ENCODE results near the gene SAP30L. TPM values are rescaled to one million over a fixed set of nuclear protein-coding genes. Genes with fewer than 3 reads are reported as not detected.

Gene SAP30L
- total and polyA plus RNA-seq, 2 of the 13 experiments (the other 11 are each of a cell fraction or from before 2014, with no cell fraction given): 27.9 to 37.2 TPM

DNA sequence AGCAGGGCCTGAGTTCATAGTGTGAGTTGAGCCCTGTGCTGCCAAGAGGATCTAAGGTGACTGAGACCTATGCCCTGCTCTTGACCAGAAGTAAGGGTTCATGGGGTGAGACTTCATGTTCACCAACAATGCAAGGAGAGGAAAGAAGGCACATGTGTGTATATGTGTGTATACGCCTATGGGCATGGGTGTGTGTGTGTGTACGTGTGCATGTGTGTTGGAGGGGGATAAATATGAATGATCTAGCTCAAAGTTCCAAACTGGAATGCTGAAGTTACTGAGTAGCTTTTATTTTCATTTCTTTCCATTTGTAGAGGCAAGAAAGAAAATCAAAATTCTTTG is 57.9 kb downstream of the SAP30L start:
- no peak overlapping the region for H3K4me2 ChIP-seq (ENCODE audit: low read depth, low read length)
- no peaks in the 10 kb centered on the region for H3K4me1 ChIP-seq (ENCODE audit: insufficient read depth, low read length)
- no peak overlapping the region for H3K27ac ChIP-seq (ENCODE audit: extremely low read length, insufficient read depth, low read length)
- no peak overlapping the region for H2AFZ ChIP-seq (ENCODE audit: low read length)
- peaks cover 0 to 15% of the 10 kb centered on the region in 2 experiments; a peak in 2 of 5 replicates for H3K27me3 ChIP-seq (ENCODE audit: control insufficient read depth in 1 of 2, insufficient read depth in 2 of 2, low read length in 2 of 2)
- no peak for FAIRE-seq
- H3K4me3 ChIP-seq (replicated peaks in 1 of 3; ENCODE audit: insufficient read depth in 1 of 3, low read depth in 2 of 3, low read length in 3 of 3): no peak overlapping the region
- CTCF ChIA-PET (ENCODE audit: low intra/inter-chr PET ratio, low total read pairs): no interaction called here
- intact Hi-C loops (cut with micrococcal nuclease; ENCODE audit: unreplicated experiment) (no loop called here), in situ Hi-C loops (cut with HindIII; ENCODE audit: extremely low pct_ligation_motif_present, low pct_unique_long_range_greater_than_20kb) (no loop called here)
- H3K9ac ChIP-seq (ENCODE audit: insufficient read depth, low read depth, low read length): no peak overlapping the region
- DNase-seq (ENCODE audit: low spot score): no peak
- TF ChIP-seq, protein P1, sequence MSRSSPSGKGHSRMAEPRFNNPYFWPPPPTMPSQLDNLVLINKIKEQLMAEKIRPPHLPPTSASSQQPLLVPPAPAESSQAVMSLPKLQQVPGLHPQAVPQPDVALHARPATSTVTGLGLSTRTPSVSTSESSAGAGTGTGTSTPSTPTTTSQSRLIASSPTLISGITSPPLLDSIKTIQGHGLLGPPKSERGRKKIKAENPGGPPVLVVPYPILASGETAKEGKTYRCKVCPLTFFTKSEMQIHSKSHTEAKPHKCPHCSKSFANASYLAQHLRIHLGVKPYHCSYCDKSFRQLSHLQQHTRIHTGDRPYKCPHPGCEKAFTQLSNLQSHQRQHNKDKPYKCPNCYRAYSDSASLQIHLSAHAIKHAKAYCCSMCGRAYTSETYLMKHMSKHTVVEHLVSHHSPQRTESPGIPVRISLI (CRISPR knock-in tag; IDR thresholded peaks at IDR 0.05; ENCODE audit: borderline replicate concordance): no peak
- TF ChIP-seq ZNF30 (CRISPR knock-in tag; IDR thresholded peaks at IDR 0.05) (no peak), RBFOX2 (IDR thresholded peaks at IDR 0.05; ENCODE audit: low read depth, low read length) (no peak), ZNF292 (CRISPR knock-in tag; IDR thresholded peaks at IDR 0.05; ENCODE audit: borderline replicate concordance, low read depth) (no peak), ZMYM3 (CRISPR knock-in tag; IDR thresholded peaks at IDR 0.05) (no peak), KDM5B (CRISPR knock-in tag; IDR thresholded peaks at IDR 0.05; ENCODE audit: borderline replicate concordance) (no peak)
- TF ChIP-seq, protein P2, sequence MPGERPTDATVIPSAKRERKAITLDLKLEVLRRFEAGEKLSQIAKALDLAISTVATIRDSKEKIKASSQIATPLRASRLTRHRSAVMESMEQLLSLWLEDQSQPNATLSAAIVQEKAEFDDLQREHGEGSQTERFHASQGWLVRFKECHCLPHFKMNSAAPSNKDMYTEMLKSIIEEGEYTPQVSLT (CRISPR knock-in tag; IDR thresholded peaks at IDR 0.05; ENCODE audit: borderline replicate concordance, low read depth): no peak
- TF ChIP-seq, protein P3, sequence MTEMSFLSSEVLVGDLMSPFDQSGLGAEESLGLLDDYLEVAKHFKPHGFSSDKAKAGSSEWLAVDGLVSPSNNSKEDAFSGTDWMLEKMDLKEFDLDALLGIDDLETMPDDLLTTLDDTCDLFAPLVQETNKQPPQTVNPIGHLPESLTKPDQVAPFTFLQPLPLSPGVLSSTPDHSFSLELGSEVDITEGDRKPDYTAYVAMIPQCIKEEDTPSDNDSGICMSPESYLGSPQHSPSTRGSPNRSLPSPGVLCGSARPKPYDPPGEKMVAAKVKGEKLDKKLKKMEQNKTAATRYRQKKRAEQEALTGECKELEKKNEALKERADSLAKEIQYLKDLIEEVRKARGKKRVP (CRISPR knock-in tag; IDR thresholded peaks at IDR 0.05): no peak
- TF ChIP-seq, protein P4, sequence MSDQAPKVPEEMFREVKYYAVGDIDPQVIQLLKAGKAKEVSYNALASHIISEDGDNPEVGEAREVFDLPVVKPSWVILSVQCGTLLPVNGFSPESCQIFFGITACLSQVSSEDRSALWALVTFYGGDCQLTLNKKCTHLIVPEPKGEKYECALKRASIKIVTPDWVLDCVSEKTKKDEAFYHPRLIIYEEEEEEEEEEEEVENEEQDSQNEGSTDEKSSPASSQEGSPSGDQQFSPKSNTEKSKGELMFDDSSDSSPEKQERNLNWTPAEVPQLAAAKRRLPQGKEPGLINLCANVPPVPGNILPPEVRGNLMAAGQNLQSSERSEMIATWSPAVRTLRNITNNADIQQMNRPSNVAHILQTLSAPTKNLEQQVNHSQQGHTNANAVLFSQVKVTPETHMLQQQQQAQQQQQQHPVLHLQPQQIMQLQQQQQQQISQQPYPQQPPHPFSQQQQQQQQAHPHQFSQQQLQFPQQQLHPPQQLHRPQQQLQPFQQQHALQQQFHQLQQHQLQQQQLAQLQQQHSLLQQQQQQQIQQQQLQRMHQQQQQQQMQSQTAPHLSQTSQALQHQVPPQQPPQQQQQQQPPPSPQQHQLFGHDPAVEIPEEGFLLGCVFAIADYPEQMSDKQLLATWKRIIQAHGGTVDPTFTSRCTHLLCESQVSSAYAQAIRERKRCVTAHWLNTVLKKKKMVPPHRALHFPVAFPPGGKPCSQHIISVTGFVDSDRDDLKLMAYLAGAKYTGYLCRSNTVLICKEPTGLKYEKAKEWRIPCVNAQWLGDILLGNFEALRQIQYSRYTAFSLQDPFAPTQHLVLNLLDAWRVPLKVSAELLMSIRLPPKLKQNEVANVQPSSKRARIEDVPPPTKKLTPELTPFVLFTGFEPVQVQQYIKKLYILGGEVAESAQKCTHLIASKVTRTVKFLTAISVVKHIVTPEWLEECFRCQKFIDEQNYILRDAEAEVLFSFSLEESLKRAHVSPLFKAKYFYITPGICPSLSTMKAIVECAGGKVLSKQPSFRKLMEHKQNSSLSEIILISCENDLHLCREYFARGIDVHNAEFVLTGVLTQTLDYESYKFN (CRISPR knock-in tag; conservative IDR thresholded peaks at IDR 0.05): no peak
- POLR2A ChIA-PET: no interaction called here
- no TSS peak for BruUV-seq (replicated peaks)
- H3K9me3 ChIP-seq (ENCODE audit: low read length): no peaks in the 10 kb centered on the region
- no peaks in the 10 kb centered on the region for H3K79me2 ChIP-seq (ENCODE audit: insufficient read depth, low read length)
- ATAC-seq: no peak
- no peaks in the 10 kb centered on the region for H3K36me3 ChIP-seq (replicated peaks in 1 of 2; ENCODE audit: control insufficient read depth in 1 of 2, insufficient read depth in 2 of 2, low read length in 2 of 2)
- H4K20me1 ChIP-seq (ENCODE audit: insufficient read depth, low read length): no peaks in the 10 kb centered on the region
- 91% methylated on average over 2 of the region's 2 CpGs for WGBS (ENCODE audit: low lambda C conversion rate)
